Left colon (tissue), 2 donors: Measurements from ENCODE around the gene BNIP3. TPM values are rescaled to one million over a fixed set of nuclear protein-coding genes. Genes with fewer than 3 reads are reported as not detected.
"Not testable (repeated sequence)": the region's sequence is repeated elsewhere in the genome, so short reads cannot be mapped to it uniquely, and the experiment has no call there.

Source experiments
- ATAC-seq: fragments of 200-7000 bp; cut with Tn5 transposase; one replicate; pipeline ENCODE4 v1.9.1; 2020; ENCODE audit warnings: mild to moderate bottlenecking, moderate library complexity
- DNase-seq, 2 donors: peaks; one replicate each; pipeline ENCODE4 v3.0.0-alpha.2; 2020
- intact Hi-C, 2 donors: fragments of 100-400 bp; cut with DNase I in 1 of 2; cut with micrococcal nuclease in 1 of 2; formaldehyde crosslinking; loops; one replicate each; pipeline versions ENCODE4 v1.11.2 to v1.14.0; 2022; cut with DNase I, micrococcal nuclease
- total RNA-seq, 2 donors: library from RNA; stranded (reverse); fragmentation: NEBNext Ultra II Directional; extraction: Animal tissue kit (Norgen Biotek cat#: 25700); gene quantifications; one replicate each; pipeline ENCODE4 v1.2.1, GENCODE V29; 2021
- donor health status: DM: no; HTN: no; CAD: no.
- donor health status: DM: yes; HTN: yes; CAD: no.

Gene BNIP3
- total RNA-seq, 2 donors from 2014 or later = 4.7 to 9.4 TPM

DNA sequence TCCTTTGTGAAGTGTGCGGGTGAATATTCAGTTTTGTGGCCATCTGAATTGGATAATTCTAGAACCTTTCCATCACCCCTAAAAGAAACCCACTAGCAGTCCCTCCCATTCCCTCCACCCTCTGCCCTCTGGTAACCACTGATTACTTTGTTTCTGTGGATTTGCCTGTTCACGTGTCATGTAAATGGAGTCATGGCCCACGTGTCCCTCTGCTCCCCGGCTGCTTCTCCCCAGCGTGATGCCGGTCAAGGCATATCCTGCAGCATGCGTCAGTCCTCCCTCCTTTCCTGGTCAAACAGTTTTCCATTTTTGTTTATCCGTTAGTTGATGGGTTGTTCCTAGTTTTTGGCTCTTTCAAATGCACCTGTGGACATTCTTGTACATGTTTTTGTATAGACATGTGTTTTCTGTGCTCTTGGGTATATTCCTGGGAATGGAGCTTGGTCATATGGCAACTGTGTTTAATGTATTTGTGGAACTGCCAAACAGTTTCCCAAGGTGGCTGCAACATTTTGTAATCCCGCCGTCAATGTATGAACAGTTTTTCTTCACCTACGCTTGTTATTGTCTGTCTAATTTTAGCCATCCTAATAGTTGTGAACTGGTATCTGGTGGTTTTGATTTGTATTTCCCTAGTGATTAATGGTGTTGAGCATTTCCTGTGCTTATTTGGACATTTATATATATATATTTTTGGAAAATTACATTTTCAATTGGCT, 58.5 kb downstream of the BNIP3 start:
- ATAC-seq = no peak
- intact Hi-C loops = no loop called here
- no peak for DNase-seq

- no peak for DNase-seq
- no peak for ATAC-seq
- intact Hi-C loops = no loop called here
Measured at GRCh38 chr10:131921184-131921583, 60.5 kb downstream of the BNIP3 start.

DNA sequence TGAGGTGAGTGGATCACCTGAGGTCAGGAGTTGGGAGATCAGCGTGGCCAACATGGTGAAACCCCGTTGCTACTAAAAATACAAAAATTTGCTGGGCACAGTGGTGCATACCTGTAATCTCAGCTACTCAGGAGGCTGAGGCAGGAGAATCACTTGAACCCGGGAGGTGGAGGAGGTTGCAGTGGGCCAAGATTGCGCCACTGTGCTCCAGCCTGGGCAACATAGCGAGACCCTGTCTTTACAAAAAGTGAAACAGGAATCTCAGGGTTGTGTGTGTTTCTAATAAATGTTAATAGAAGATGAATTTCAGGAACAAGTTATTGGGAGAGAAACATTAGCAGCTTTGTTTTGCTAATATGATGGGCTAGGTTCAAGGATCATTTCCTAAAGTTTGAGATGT, 61.0 kb downstream of the BNIP3 start:
- DNase-seq = no peak
- intact Hi-C loops = no loop called here

GRCh38 chr10:131920151-131920550, 61.6 kb downstream of the BNIP3 start:
- DNase-seq (no peak), ATAC-seq (no peak)
- intact Hi-C loops = no loop called here

More for the DNA sequence above, 61.0 kb downstream of the BNIP3 start:
- ATAC-seq = no peak

DNA sequence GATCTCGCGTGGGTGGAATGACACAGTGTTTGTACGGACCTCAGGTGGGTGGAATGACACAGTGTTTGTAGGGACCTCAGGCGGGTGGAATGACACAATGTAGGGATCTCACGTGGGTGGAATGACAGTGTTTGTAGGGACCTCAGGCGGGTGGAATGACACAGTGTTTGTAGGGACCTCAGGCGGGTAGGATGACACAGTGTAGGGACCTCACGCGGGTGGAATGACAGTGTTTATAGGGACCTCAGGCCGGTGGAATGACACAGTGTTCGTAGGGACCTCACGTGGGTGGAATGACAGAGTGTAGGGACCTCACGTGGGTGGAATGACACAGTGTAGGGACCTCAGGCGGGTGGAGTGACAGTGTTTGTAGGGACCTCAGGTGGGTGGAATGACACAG, 62.3 kb downstream of the BNIP3 start:
- ATAC-seq, intact Hi-C loops, DNase-seq: not testable (repeated sequence)

Other genes starting within 250 kb of the BNIP3 start
- gene PPP2R2D, start 80.9 kb downstream of the BNIP3 start, total RNA-seq = 10 to 100 TPM; 28.5 to 30.2 TPM
- under 1 TPM; 0.06 to 0.14 TPM for gene JAKMIP3, start 84.0 kb upstream of the BNIP3 start, total RNA-seq
- gene DPYSL4, start 205.0 kb upstream of the BNIP3 start, total RNA-seq = under 1 TPM in 1 of 2 donors, not detected in 1; 0.45 TPM